ENCODE results near the gene HEATR1. TPM values are rescaled to one million over a fixed set of nuclear protein-coding genes. Genes with fewer than 3 reads are reported as not detected.

HEATR1 gene
- total and polyA plus RNA-seq, 2 donors from 2014 or later = 2.9 to 34.4 TPM

DNA sequence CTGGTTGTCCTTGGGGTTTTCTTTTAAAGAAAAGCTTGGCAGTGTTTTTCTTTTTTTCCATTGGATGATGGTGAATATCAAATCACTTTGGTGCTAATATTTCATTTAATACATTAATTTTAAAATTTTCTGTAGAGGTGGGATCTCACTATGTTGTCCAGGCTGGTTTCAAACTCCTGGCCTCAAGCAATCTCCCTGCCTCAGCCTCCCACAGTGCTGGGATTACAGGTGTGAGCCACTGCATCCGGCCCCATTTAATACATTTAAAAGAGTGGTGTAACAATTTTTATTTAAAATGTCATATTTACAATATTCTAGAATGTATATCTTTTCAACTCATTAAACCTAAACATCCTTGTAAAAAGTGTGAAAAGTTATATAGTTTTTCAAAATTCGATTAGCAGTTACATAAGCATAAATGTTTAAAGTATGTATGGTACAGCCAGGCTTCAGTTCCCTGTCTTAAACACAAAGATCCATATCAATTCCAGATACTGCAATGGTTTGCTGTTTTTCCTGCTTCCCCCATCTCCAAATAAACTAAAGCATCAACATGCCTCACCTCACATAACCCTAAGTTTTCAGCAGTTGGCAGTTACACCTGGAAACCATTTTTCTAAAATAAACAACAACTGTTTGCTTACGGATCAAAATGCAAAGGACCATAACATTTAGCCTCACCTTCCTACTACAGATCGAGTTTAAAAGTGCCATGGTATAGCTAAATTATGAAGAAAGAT is 89.4 kb downstream of the HEATR1 start:
- FAIRE-seq (no peak), DNase-seq (peak in 1 of 5 donors; percentile 0)
- intact Hi-C loops (cut with DNase I) = no loop called here
- H3K27ac ChIP-seq (ENCODE audit: low read depth in 2 of 2, low read length in 2 of 2) = no peak overlapping the region
- no peaks in the 10 kb centered on the region for H3K36me3 ChIP-seq (ENCODE audit: control insufficient read depth in 2 of 3, insufficient read depth in 3 of 3, low read length in 3 of 3)
- H3K4me3 ChIP-seq (ENCODE audit: low read length in 3 of 3) = no peak overlapping the region
- H3K27me3 ChIP-seq (ENCODE audit: control insufficient read depth, insufficient read depth, low read length) = no peaks in the 10 kb centered on the region
- H3K9ac ChIP-seq (ENCODE audit: low read length in 3 of 3) = no peak overlapping the region
- H3K9me3 ChIP-seq (ENCODE audit: control insufficient read depth in 2 of 3, insufficient read depth in 1 of 3, low read length in 3 of 3) = no peaks in the 10 kb centered on the region
- peaks cover 0 to 2% (median 0%) of the 10 kb centered on the region in 3 donors for H3K4me1 ChIP-seq (ENCODE audit: control insufficient read depth in 2 of 3, insufficient read depth in 2 of 3, low read depth in 1 of 3, low read length in 3 of 3)
- TF ChIP-seq, protein P1, sequence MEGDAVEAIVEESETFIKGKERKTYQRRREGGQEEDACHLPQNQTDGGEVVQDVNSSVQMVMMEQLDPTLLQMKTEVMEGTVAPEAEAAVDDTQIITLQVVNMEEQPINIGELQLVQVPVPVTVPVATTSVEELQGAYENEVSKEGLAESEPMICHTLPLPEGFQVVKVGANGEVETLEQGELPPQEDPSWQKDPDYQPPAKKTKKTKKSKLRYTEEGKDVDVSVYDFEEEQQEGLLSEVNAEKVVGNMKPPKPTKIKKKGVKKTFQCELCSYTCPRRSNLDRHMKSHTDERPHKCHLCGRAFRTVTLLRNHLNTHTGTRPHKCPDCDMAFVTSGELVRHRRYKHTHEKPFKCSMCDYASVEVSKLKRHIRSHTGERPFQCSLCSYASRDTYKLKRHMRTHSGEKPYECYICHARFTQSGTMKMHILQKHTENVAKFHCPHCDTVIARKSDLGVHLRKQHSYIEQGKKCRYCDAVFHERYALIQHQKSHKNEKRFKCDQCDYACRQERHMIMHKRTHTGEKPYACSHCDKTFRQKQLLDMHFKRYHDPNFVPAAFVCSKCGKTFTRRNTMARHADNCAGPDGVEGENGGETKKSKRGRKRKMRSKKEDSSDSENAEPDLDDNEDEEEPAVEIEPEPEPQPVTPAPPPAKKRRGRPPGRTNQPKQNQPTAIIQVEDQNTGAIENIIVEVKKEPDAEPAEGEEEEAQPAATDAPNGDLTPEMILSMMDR (IDR thresholded peaks at IDR 0.05; ENCODE audit: borderline replicate concordance, extremely low read depth, insufficient read depth) = no peak

DNA sequence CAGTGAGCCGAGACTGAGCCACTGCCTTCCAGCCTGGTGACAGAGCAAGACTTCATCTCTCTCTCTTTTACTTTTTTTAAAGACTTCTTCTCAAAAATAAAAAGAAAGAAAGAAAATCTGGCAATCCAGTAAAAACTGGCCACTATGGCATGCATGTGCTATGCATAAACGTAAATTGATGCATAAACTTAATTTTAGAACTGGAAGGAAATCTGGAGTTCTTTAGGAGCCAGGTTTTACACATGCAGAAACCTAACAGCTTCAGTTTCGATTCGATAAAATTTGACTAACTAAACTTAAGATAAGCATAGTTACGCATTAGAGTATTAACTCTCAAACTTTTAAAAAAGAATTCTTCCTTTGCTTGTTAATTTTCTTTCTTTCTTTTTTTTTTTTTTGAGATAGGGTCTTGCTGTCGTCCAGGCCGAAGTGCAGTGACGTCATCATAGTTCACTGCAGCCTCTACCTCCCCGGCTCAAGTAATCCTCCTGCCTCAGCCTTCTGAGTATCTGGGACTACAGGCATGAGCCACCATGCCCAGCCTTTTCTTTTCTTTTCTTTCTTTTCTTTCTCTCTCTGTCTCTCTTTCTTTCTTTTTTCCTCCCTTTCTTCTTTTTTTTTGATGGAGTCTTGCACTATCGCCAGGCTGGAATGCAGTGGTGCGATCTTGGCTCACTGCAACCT is 92.4 kb downstream of the HEATR1 start:
- no peaks in the 10 kb centered on the region for H3K9me3 ChIP-seq (ENCODE audit: control insufficient read depth in 2 of 3, insufficient read depth in 1 of 3, low read length in 3 of 3)
- no peaks in the 10 kb centered on the region for H3K27me3 ChIP-seq (ENCODE audit: control insufficient read depth, insufficient read depth, low read length)
- H3K27ac ChIP-seq (ENCODE audit: low read depth in 2 of 2, low read length in 2 of 2) = no peak overlapping the region
- TF ChIP-seq, protein P1 (IDR thresholded peaks at IDR 0.05; ENCODE audit: borderline replicate concordance, extremely low read depth, insufficient read depth) = no peak
- no peak overlapping the region for H3K9ac ChIP-seq (ENCODE audit: low read length in 3 of 3)
- FAIRE-seq (no peak), DNase-seq (no peak)
- H3K36me3 ChIP-seq (ENCODE audit: control insufficient read depth in 2 of 3, insufficient read depth in 3 of 3, low read length in 3 of 3) = no peaks in the 10 kb centered on the region
- intact Hi-C loops (cut with DNase I) = no loop called here
- H3K4me3 ChIP-seq (ENCODE audit: low read length in 3 of 3) = no peak overlapping the region
- H3K4me1 ChIP-seq (ENCODE audit: control insufficient read depth in 2 of 3, insufficient read depth in 2 of 3, low read depth in 1 of 3, low read length in 3 of 3) = peaks cover 0 to 2% (median 0%) of the 10 kb centered on the region in 3 donors

DNA sequence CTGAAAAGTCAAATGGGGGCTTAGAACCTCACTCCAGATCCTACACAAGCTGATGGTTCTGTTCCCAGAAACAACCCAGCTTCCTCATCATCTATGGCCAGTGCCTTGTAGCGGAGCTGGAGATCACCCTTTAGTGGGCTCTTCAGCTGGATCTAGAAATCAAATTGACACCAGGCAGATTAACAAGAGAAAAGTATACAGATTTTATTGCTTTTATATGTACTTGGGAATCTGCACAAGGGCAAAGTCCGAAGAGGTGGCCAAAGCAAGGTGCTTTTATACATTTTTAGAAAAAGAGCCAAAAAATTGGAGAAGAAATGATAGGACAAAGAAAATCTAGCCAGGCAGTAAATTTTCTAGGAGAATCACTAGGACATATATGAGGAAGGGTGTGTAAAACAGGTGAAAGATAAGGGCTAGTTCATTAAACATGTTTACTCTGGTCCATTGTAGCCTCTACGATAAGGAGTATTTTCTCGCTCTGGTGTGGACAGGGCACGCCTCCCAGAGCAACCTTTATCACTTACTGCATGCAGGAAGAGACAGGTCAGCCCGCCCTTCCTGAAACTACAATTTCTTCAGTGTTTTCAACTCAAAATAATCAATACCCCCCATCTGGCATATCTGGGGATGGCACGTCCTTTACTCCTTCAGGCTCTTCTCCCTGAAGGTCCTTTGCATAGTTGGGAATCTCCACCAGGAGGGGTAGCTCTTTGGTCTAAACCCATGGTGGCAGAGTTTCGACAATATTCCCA is 94.5 kb downstream of the HEATR1 start:
- Histone ChIP-seq H3K4me3 (ENCODE audit: low read length in 3 of 3) (no peak overlapping the region), H3K9ac (ENCODE audit: low read length in 3 of 3) (no peak overlapping the region), H3K36me3 (ENCODE audit: control insufficient read depth in 2 of 3, insufficient read depth in 3 of 3, low read length in 3 of 3) (no peaks in the 10 kb centered on the region), H3K27ac (ENCODE audit: low read depth in 2 of 2, low read length in 2 of 2) (no peak overlapping the region), H3K4me1 (ENCODE audit: control insufficient read depth in 2 of 3, insufficient read depth in 2 of 3, low read depth in 1 of 3, low read length in 3 of 3) (no peaks in the 10 kb centered on the region), H3K27me3 (ENCODE audit: control insufficient read depth, insufficient read depth, low read length) (no peaks in the 10 kb centered on the region), H3K9me3 (ENCODE audit: control insufficient read depth in 2 of 3, insufficient read depth in 1 of 3, low read length in 3 of 3) (no peaks in the 10 kb centered on the region)
- intact Hi-C loops (cut with DNase I) = no loop called here
- DNase-seq = peak in 1 of 5 donors; percentile 2
- FAIRE-seq = no peak
- TF ChIP-seq, protein P1 (IDR thresholded peaks at IDR 0.05; ENCODE audit: borderline replicate concordance, extremely low read depth, insufficient read depth) = no peak

Data from kidney (tissue), 14 donors.